HG03460 (cell line): Measurements from ENCODE around the gene GNAS.

Experiments
- ATAC-seq: cut with Tn5 transposase; IDR thresholded peaks from one replicate; pipeline ENCODE4 v1.9.1; 2021; ENCODE audit not compliant: unreplicated experiment

GNAS gene

DNA sequence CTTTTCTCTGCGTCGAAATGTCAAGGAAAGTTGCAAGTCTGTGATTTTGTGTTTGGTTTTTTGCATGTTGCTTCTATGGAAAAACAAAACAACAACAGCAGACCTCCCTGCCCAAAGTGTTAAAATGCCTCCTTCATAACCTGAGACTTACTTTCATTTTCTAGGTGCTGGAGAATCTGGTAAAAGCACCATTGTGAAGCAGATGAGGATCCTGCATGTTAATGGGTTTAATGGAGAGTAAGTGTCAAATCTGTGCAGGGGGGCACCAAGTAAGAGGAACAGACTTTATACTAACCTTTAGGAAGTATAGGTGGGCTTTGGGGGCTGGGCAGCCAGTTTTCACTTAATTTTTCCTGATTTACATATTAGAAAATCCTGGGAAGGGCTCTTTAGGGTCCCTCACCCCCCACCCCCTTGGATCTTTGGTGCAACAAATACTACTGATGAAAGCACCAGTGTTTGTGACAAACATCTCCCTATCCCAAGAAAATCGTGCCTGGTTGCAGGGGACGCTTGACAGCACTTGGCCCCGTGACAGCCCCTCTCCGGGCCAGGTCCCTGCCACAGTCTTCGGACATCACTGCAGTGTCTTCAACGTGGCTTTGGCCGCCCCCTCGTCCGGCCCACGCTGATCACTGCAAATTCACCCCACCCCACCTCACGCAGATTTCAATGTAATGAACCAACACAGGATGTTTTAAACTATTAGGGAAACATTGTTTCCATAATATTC lies 43.1 kb downstream of the GNAS start:
- ATAC-seq: no peak

- no peak for ATAC-seq
Observed at GRCh38 chr20:58896820-58897219, 44.3 kb downstream of the GNAS start.

- ATAC-seq: no peak
Observed at GRCh38 chr20:58897488-58897887, 45.0 kb downstream of the GNAS start.

- no peak for ATAC-seq
Observed at GRCh38 chr20:58898629-58899408, 46.3 kb downstream of the GNAS start.

DNA sequence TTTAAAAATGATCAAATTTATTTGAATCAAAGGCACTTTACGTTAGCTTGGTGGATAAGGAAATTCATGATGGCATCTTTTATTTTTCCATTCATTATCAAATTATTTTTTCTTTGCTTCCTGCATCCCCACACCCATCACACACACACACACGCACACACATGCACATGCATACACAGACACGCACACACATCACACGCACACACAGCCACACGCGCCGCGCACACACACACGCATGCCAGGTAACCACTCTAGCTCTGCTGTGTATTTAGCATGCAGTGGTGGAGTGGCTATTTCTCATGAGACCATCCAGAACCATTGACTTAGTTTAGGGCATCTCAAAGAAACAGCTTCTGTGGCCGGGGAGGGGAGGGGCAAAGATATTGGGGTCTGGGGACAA lies 47.0 kb downstream of the GNAS start:
- ATAC-seq: no peak

- ATAC-seq: no peak
Observed at GRCh38 chr20:58900397-58900796, 47.9 kb downstream of the GNAS start.

- ATAC-seq: no peak
Observed at GRCh38 chr20:58901488-58902402, 49.2 kb downstream of the GNAS start.

DNA sequence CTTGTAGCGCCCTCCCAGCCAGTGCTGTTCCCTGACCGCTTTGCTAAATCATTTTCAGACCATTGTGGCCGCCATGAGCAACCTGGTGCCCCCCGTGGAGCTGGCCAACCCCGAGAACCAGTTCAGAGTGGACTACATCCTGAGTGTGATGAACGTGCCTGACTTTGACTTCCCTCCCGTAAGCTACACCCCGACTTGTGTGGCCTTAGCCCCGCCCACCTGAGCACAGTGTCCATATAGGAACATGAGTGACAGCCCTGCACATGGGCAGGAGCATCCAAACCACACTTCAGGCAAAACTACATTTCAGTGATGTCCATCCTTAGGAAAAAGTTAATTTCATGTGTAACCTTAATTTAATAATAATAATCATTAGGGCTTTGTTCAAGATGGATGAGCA lies 51.1 kb downstream of the GNAS start:
- ATAC-seq: no peak

DNA sequence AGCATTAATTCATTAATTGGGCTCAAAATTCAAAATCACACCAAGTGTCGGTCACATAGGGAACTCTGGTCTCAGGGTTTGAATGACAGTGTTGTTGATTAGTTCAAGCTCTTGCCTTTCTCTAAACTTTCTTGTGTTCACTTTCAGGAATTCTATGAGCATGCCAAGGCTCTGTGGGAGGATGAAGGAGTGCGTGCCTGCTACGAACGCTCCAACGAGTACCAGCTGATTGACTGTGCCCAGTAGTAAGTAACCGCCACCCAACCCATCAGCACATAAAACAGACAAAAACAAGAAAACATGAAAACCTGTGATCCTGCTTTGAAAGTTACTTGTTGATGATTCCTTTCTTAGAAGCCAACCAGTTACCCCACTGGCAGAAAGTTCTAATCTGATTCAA lies 52.7 kb downstream of the GNAS start:
- no peak for ATAC-seq

- ATAC-seq: no peak
Observed at GRCh38 chr20:58906111-58906510, 53.6 kb downstream of the GNAS start.

DNA sequence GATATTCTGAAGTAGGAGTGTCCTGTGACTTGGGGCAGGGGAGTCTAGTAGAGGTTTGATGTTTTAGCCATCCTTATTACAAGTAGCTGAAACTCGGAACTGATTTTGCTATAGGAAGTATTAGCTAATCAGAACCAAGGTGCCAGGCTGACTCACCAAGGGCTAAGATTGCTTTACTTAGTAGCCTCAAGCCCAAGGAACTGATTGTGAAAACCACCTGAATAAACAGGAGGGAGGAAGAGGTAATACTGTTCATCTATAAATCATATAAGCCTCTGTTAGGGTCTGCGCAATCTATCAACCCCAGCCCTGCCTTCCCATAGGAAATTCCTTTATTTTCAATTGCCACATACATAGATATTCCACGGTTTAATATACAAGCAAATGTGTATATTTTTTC lies 54.4 kb downstream of the GNAS start:
- no peak for ATAC-seq

GRCh38 chr20:58907320-58908137 lies 55.0 kb downstream of the GNAS start:
- peak; percentile 91 for ATAC-seq

GRCh38 chr20:58908221-58908620 lies 55.7 kb downstream of the GNAS start:
- ATAC-seq: no peak

- no peak for ATAC-seq
Observed at GRCh38 chr20:58908941-58909340, 56.4 kb downstream of the GNAS start.

GRCh38 chr20:58909585-58909984 lies 57.1 kb downstream of the GNAS start:
- no peak for ATAC-seq

DNA sequence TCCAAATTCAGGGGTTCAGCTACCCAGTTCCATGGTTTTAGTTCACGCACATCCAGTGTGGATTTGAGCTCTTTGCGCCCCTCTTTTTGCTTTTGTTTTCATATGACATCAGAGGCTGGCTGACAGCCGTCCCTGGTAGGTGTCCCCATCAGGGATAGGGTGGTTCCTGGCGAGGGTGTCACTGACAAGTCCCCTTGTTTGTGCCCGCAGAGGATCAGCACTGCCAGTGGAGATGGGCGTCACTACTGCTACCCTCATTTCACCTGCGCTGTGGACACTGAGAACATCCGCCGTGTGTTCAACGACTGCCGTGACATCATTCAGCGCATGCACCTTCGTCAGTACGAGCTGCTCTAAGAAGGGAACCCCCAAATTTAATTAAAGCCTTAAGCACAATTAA lies 58.0 kb downstream of the GNAS start:
- ATAC-seq: no peak

GRCh38 chr20:58911309-58911708 lies 58.8 kb downstream of the GNAS start:
- ATAC-seq: no peak

DNA sequence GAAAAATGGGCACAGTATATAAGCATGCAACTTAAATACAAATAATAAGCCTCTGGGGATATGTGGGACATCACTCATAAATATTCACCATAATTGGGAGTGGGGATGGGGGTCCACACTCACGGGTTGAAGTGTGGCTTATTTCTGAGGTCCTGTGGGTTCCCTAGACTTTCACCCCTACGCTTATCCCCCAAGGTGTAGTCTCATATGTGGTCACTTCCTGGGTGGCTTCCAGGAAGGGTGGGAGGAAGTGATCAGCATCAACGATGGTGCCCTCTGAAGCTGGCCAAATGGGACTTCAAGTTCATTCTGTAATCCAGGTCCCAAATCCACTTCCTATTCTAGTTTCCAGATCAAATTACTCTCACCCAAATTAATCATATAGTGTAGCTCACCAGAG lies 59.5 kb downstream of the GNAS start:
- ATAC-seq: no peak

DNA sequence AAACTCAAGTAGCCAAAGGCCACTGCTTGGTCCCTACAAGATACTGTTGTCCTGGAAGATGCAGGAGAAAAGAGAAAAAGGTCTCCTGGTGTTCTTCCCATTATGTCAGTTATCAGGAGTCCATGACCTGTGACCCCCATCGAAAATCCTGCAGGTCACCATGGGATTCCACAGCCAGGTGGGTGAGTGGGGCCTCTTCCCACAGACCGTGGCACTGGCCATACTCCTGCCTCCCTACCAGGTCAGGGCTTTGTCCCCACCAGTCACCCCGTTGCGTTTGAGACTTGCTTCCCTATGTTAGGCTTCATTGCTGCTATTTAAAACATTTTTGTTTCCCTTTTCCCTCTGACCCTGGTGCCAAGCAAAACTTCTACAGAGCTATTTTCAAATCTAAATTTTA lies 60.6 kb downstream of the GNAS start:
- no peak for ATAC-seq

DNA sequence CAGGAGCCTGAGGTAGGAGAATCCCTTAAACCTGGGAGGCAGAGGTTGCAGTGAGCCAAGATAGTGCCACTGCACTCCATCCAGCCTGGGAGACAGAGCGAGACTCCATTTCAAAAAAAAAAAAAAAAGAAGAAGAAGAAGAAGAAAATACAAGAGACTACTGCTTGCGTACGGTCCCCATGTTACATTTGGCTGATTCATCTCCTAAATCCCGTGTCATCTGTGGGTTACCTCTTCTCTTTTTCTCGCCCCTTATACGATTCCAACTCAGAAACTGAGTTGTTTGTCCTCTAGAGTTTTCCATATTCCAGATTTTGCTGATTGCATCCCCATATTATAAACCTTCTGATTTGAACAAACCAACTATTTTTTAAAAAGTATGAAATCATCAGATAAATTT lies 66.1 kb downstream of the GNAS start:
- ATAC-seq: no peak

- ATAC-seq: no peak
Observed at GRCh38 chr20:58921564-58921963, 69.0 kb downstream of the GNAS start.
